HEK293 (cell line): ENCODE results near the gene RAX2.
A peak's percentile ranks its signal among the peaks of the same experiment; 100 is the strongest.

Source experiments
- CTCF ChIA-PET: fragments of 350-600 bp; formaldehyde crosslinking; extraction: SDS; loops from one replicate; lab custom pipeline; 2021; ENCODE audit warnings: antibody characterized with exemption; lab: Yijun Ruan, JAX
- POLR2A ChIA-PET: fragments of 300-600 bp; formaldehyde crosslinking; extraction: SDS; loops from one replicate; lab custom pipeline; 2020; ENCODE audit warnings: antibody characterized with exemption, inconsistent platforms; lab: Yijun Ruan, JAX
- H3K27ac ChIP-seq: fragments of 200-500 bp; sonication (Bioruptor generic); 2 replicates; pipeline ENCODE4 v1.5.1; 2014; ENCODE audit warnings: low read depth, low read length, control low read depth, inconsistent platforms; ENCODE audit errors: extremely low read depth
- H3K36me3 ChIP-seq, 2 experiments: fragments of 200-500 bp in 1 of 2; sonication (Bioruptor generic) in 1 of 2; 1 replicate in 1 of 2; 2 replicates in 1 of 2; pipeline ENCODE4 v1.5.1; 2014 to 2017; ENCODE audit warnings: inconsistent platforms in 2 of 2, low read length in 2 of 2; ENCODE audit not compliant: control insufficient read depth in 2 of 2, insufficient read depth in 1 of 2
- H3K4me1 ChIP-seq: fragments of 200-500 bp; sonication (Bioruptor generic); 2 replicates; pipeline ENCODE4 v1.5.1; 2014; ENCODE audit warnings: mild to moderate bottlenecking, low read length, inconsistent platforms; ENCODE audit not compliant: control insufficient read depth, insufficient read depth
- H3K4me3 ChIP-seq: 2 replicates; pipeline ENCODE4 v1.5.1; 2011; ENCODE audit warnings: low read depth, mild to moderate bottlenecking, control low read depth, low read length, moderate library complexity
- H3K9me3 ChIP-seq: fragments of 200-500 bp; sonication (Bioruptor generic); 2 replicates; pipeline ENCODE4 v1.5.1; 2014; ENCODE audit warnings: low read depth, low read length, inconsistent platforms; ENCODE audit not compliant: control insufficient read depth, insufficient read depth
- AEBP2 ChIP-seq: fragments of 450-650 bp; formaldehyde crosslinking; IDR thresholded peaks from 2 replicates; pipeline ENCODE4 v1.5.1; 2016; ENCODE audit warnings: missing biosample characterization, missing genetic modification characterization, borderline replicate concordance
- ATF2 ChIP-seq: fragments of 450-650 bp; formaldehyde crosslinking; IDR thresholded peaks from 2 replicates; pipeline ENCODE4 v1.5.1; 2016; ENCODE audit warnings: missing biosample characterization, missing genetic modification characterization, low read depth
- FEZF1 ChIP-seq: fragments of 450-650 bp; formaldehyde crosslinking; IDR thresholded peaks from 2 replicates; pipeline ENCODE4 v1.5.1; 2016; ENCODE audit warnings: missing biosample characterization, missing genetic modification characterization
- HOXC10 ChIP-seq: sonication (generic); formaldehyde crosslinking; IDR thresholded peaks from 2 replicates; pipeline ENCODE4 v1.8.1; 2023; ENCODE audit warnings: mild to moderate bottlenecking, missing genetic modification reagents
- KLF8 ChIP-seq: fragments of 450-650 bp; formaldehyde crosslinking; IDR thresholded peaks from 2 replicates; pipeline ENCODE4 v1.5.1; 2016; ENCODE audit warnings: missing biosample characterization, missing genetic modification characterization
- SCRT1 ChIP-seq: fragments of 450-650 bp; formaldehyde crosslinking; IDR thresholded peaks from 2 replicates; pipeline ENCODE4 v1.5.1; 2016; ENCODE audit warnings: missing biosample characterization, missing genetic modification characterization, borderline replicate concordance
- YY2 ChIP-seq: fragments of 450-650 bp; formaldehyde crosslinking; IDR thresholded peaks from 2 replicates; pipeline ENCODE4 v1.5.1; 2016; ENCODE audit warnings: missing biosample characterization, missing genetic modification characterization
- ZBTB48 ChIP-seq: fragments of 450-650 bp; formaldehyde crosslinking; IDR thresholded peaks from 2 replicates; pipeline ENCODE4 v1.5.1; 2016; ENCODE audit warnings: missing biosample characterization, missing genetic modification characterization
- ZNF121 ChIP-seq: fragments of 450-650 bp; formaldehyde crosslinking; IDR thresholded peaks from 2 replicates; pipeline ENCODE4 v1.5.1; 2016; ENCODE audit warnings: missing biosample characterization, missing genetic modification characterization
- ZNF146 ChIP-seq: fragments of 450-650 bp; formaldehyde crosslinking; IDR thresholded peaks from 2 replicates; pipeline ENCODE4 v1.5.1; 2016; ENCODE audit warnings: missing biosample characterization, missing genetic modification characterization
- ZNF19 ChIP-seq: fragments of 450-650 bp; formaldehyde crosslinking; IDR thresholded peaks from 2 replicates; pipeline ENCODE4; 2016; ENCODE audit warnings: missing biosample characterization, missing genetic modification characterization, low read depth
- ZNF239 ChIP-seq: fragments of 450-650 bp; formaldehyde crosslinking; IDR thresholded peaks from 2 replicates; pipeline ENCODE4 v1.5.1; 2016; ENCODE audit warnings: missing biosample characterization, missing genetic modification characterization
- ZNF24 ChIP-seq: fragments of 450-650 bp; formaldehyde crosslinking; IDR thresholded peaks from 2 replicates; pipeline ENCODE4 v1.5.1; 2016; ENCODE audit warnings: missing biosample characterization, missing genetic modification characterization
- ZNF274 ChIP-seq, 2 experiments: fragments of 200-500 bp in 1 of 2; fragments of 450-650 bp in 1 of 2; sonication (Bioruptor generic) in 1 of 2; formaldehyde crosslinking in 1 of 2; IDR thresholded peaks; 2 replicates each; pipeline versions ENCODE4 v1.5.1 to v1.6.1; 2014 to 2016; ENCODE audit warnings: borderline replicate concordance in 1 of 2, inconsistent platforms in 1 of 2, low read length in 1 of 2, missing biosample characterization in 1 of 2, missing genetic modification characterization in 1 of 2
- ZNF280D ChIP-seq: fragments of 450-650 bp; formaldehyde crosslinking; IDR thresholded peaks from 2 replicates; pipeline ENCODE4 v1.5.1; 2016; ENCODE audit warnings: missing biosample characterization, missing genetic modification characterization
- ZNF302 ChIP-seq: fragments of 450-650 bp; formaldehyde crosslinking; IDR thresholded peaks from 2 replicates; pipeline ENCODE4 v1.5.1; 2016; ENCODE audit warnings: missing biosample characterization, missing genetic modification characterization, low read depth
- ZNF37A ChIP-seq: fragments of 450-650 bp; IDR thresholded peaks from 2 replicates; pipeline ENCODE4 v1.5.1; 2018; ENCODE audit warnings: missing biosample characterization, missing genetic modification characterization
- ZNF433 ChIP-seq: fragments of 450-650 bp; formaldehyde crosslinking; IDR thresholded peaks from 2 replicates; pipeline ENCODE4 v1.5.1; 2016; ENCODE audit warnings: missing biosample characterization, missing genetic modification characterization, low read depth
- ZNF530 ChIP-seq: fragments of 450-650 bp; formaldehyde crosslinking; IDR thresholded peaks from 2 replicates; pipeline ENCODE4 v1.5.1; 2016; ENCODE audit warnings: low read depth, missing biosample characterization, missing genetic modification characterization
- ZNF600 ChIP-seq: fragments of 450-650 bp; formaldehyde crosslinking; IDR thresholded peaks from 2 replicates; pipeline ENCODE4 v1.5.1; 2016; ENCODE audit warnings: missing biosample characterization, missing genetic modification characterization
- ZNF623 ChIP-seq: fragments of 450-650 bp; formaldehyde crosslinking; IDR thresholded peaks from 2 replicates; pipeline ENCODE4 v1.5.1; 2016; ENCODE audit warnings: missing biosample characterization, missing genetic modification characterization
- ZNF645 ChIP-seq: fragments of 450-650 bp; formaldehyde crosslinking; IDR thresholded peaks from 2 replicates; pipeline ENCODE4; 2016; ENCODE audit warnings: missing biosample characterization, missing genetic modification characterization
- ZNF660 ChIP-seq: fragments of 450-650 bp; IDR thresholded peaks from 2 replicates; pipeline ENCODE4 v1.5.1; 2018; ENCODE audit warnings: missing biosample characterization, mild to moderate bottlenecking, missing genetic modification characterization
- ZNF664 ChIP-seq: fragments of 450-650 bp; formaldehyde crosslinking; IDR thresholded peaks from 2 replicates; pipeline ENCODE4 v1.5.1; 2016; ENCODE audit warnings: missing biosample characterization, missing genetic modification characterization
- ZNF777 ChIP-seq: fragments of 450-650 bp; formaldehyde crosslinking; IDR thresholded peaks from 2 replicates; pipeline ENCODE4 v1.5.1; 2017; ENCODE audit warnings: missing biosample characterization, missing genetic modification characterization, borderline replicate concordance
- ZXDB ChIP-seq: fragments of 450-650 bp; formaldehyde crosslinking; IDR thresholded peaks from 2 replicates; pipeline ENCODE4 v1.5.1; 2016; ENCODE audit warnings: missing biosample characterization, missing genetic modification characterization

The RAX2 gene

GRCh38 chr19:3785451-3785937 lies 13.5 kb upstream of the RAX2 start (continued):
- TF ChIP-seq ZNF645 (tag by site-specific recombination) (no peak), ZNF623 (tag by site-specific recombination) (no peak), HOXC10 (CRISPR knock-in tag) (no peak), ZNF121 (no peak), ZNF302 (tag by site-specific recombination) (no peak), ZNF239 (tag by site-specific recombination) (no peak), ZNF146 (tag by site-specific recombination) (no peak), AEBP2 (no peak), ZNF280D (no peak), ZXDB (tag by site-specific recombination) (peak; percentile 28; the same call in 1 of the 2 replicates), ZNF530 (tag by site-specific recombination) (no peak), ZNF777 (peak; percentile 83; the same call in 1 of the 2 replicates), ZNF433 (tag by site-specific recombination) (no peak), YY2 (tag by site-specific recombination) (no peak), ZNF274 (IDR thresholded peaks at IDR 0.05; ENCODE audit: low read length) (no peak), ZNF274 (tag by site-specific recombination; IDR thresholded peaks at IDR 0.05; ENCODE audit: borderline replicate concordance) (no peak)

GRCh38 chr19:3784607-3785450 lies 12.8 kb upstream of the RAX2 start:
- no peak overlapping the region for H3K27ac ChIP-seq
- H3K36me3 ChIP-seq: no peaks in the 10 kb centered on the region
- H3K4me3 ChIP-seq: no peak overlapping the region
- H3K9me3 ChIP-seq: no peaks in the 10 kb centered on the region
- ChIA-PET POLR2A (interaction anchor here (1.6 kb wide), 1 partner anchor 23 kb away, joined by 6 read pairs; the partner anchor contains the start of genes APBA3 and MRPL54), CTCF (interaction anchor here (0.9 to 1.1 kb wide), 2 partner anchors 9 kb away, joined by 3 to 4 read pairs; no protein-coding TSS in a partner anchor)
- no peaks in the 10 kb centered on the region for H3K4me1 ChIP-seq
- TF ChIP-seq ZNF660: no peak
- TF ChIP-seq KLF8 (tag by site-specific recombination): no peak
- TF ChIP-seq ATF2 (tag by site-specific recombination): no peak
- TF ChIP-seq SCRT1 (tag by site-specific recombination): no peak
- no peak for TF ChIP-seq FEZF1
- TF ChIP-seq ZNF19 (tag by site-specific recombination): no peak
- no peak for TF ChIP-seq ZNF600 (tag by site-specific recombination)
- no peak for TF ChIP-seq ZNF37A (tag by site-specific recombination)
- no peak for TF ChIP-seq ZNF280D
- TF ChIP-seq ZBTB48 (tag by site-specific recombination): no peak
- no peak for TF ChIP-seq ZNF24 (tag by site-specific recombination)
- no peak for TF ChIP-seq ZNF664
